HepG2 (cell line): ENCODE data around the gene SLC13A3. TPM values are rescaled to one million over a fixed set of nuclear protein-coding genes. Genes with fewer than 3 reads are reported as not detected.

Experiments used
- AGO2 ChIP-seq: fragments of 200-400 bp; formaldehyde crosslinking; optimal IDR thresholded peaks from 2 replicates; pipeline ENCODE3; 2017; ENCODE audit warnings: mild to moderate bottlenecking, low read depth, low read length, moderate library complexity
- ETS1 ChIP-seq: sonication (generic); formaldehyde crosslinking; IDR thresholded peaks from 2 replicates; pipeline ENCODE4 v1.4.0; 2020; ENCODE audit warnings: missing genetic modification reagents
- FOXC1 ChIP-seq: sonication (generic); formaldehyde crosslinking; IDR thresholded peaks from 2 replicates; pipeline ENCODE4 v1.8.0; 2022; ENCODE audit warnings: mild to moderate bottlenecking, missing genetic modification reagents, borderline replicate concordance
- FOXP1 ChIP-seq, 2 experiments: fragments of 450-650 bp in 1 of 2; IDR thresholded peaks; 2 replicates each; pipeline ENCODE4 v1.6.1; 2017 to 2018; ENCODE audit warnings: antibody characterized with exemption in 1 of 2
- HNF4A ChIP-seq: sonication (generic); formaldehyde crosslinking; IDR thresholded peaks from 2 replicates; pipeline ENCODE4 v1.4.0; 2020; ENCODE audit warnings: missing genetic modification reagents
- NAIF1 ChIP-seq: sonication (generic); formaldehyde crosslinking; IDR thresholded peaks from 2 replicates; pipeline ENCODE4 v1.5.0; 2020; ENCODE audit warnings: mild to moderate bottlenecking, missing genetic modification reagents, borderline replicate concordance
- NFIB ChIP-seq: sonication (generic); formaldehyde crosslinking; IDR thresholded peaks from 2 replicates; pipeline ENCODE4 v1.9.0; 2021; ENCODE audit warnings: missing genetic modification reagents, mild to moderate bottlenecking, borderline replicate concordance
- NR3C1 ChIP-seq: sonication (generic); formaldehyde crosslinking; IDR thresholded peaks from 2 replicates; pipeline ENCODE4 v1.4.0; 2020; ENCODE audit warnings: missing genetic modification reagents
- REST ChIP-seq, 2 experiments: IDR thresholded peaks; 2 replicates each; pipeline ENCODE4 v1.6.1; 2011 to 2012; ENCODE audit warnings: low read length in 2 of 2, borderline replicate concordance in 1 of 2, low read depth in 1 of 2, mild to moderate bottlenecking in 1 of 2, moderate library complexity in 1 of 2
- REXO4 ChIP-seq: sonication (generic); formaldehyde crosslinking; IDR thresholded peaks from 2 replicates; pipeline ENCODE4 v1.8.0; 2022; ENCODE audit warnings: missing genetic modification reagents, mild to moderate bottlenecking, borderline replicate concordance
- ZBTB21 ChIP-seq: sonication (generic); formaldehyde crosslinking; IDR thresholded peaks from 2 replicates; pipeline ENCODE4 v1.4.0; 2020; ENCODE audit warnings: missing genetic modification reagents
- ZBTB3 ChIP-seq: sonication (generic); formaldehyde crosslinking; IDR thresholded peaks from 2 replicates; pipeline ENCODE4 v1.4.0; 2020; ENCODE audit warnings: low read depth, mild to moderate bottlenecking, moderate library complexity, missing genetic modification reagents, borderline replicate concordance
- ZFP62 ChIP-seq: sonication (generic); formaldehyde crosslinking; IDR thresholded peaks from 2 replicates; pipeline ENCODE4 v1.4.0; 2020; ENCODE audit warnings: missing genetic modification reagents
- ZHX1 ChIP-seq: sonication (generic); formaldehyde crosslinking; IDR thresholded peaks from 2 replicates; pipeline ENCODE4 v1.8.1; 2022; ENCODE audit warnings: low read depth, mild to moderate bottlenecking, missing genetic modification reagents
- ZNF230 ChIP-seq: sonication (generic); formaldehyde crosslinking; IDR thresholded peaks from 2 replicates; pipeline ENCODE4 v1.4.0; 2020; ENCODE audit warnings: mild to moderate bottlenecking, missing genetic modification reagents
- polyA plus RNA-seq, 8 experiments: library from polyadenylated mRNA; depleted of rRNA in 3 of 8; stranded (reverse) in 7 of 8; unstranded in 1 of 8; fragments of >200 nt; fragmentation: Illumina TruSeq in 4 of 8; extraction: Trizol in 4 of 8; gene quantifications; 2 replicates each; pipeline versions ENCODE4 v1.2.1 to v1.2.3, GENCODE V29; 2011 to 2016; ENCODE audit warnings: low read depth in 4 of 8, missing spikeins in 1 of 8, mixed read lengths in 1 of 8; ENCODE audit not compliant: insufficient read depth in 1 of 8
- total RNA-seq, 5 experiments: library from RNA; depleted of rRNA; stranded (reverse); fragments of >200 nt; fragmentation: Illumina TruSeq; extraction: Trizol; gene quantifications; 2 replicates each; pipeline ENCODE4 v1.2.3, GENCODE V29; 2016; ENCODE audit warnings: low read depth in 1 of 5

The SLC13A3 gene
- total and polyA plus RNA-seq, 2 of the 13 experiments (the other 11 are each of a cell fraction or from before 2014, with no cell fraction given), result 66.5 to 76.0 TPM

GRCh38 chr20:46562373-46563169, 88.7 kb downstream of the SLC13A3 start (continued):
- peak; percentile 40; the same call in 1 of the 2 replicates for TF ChIP-seq ZHX1 (CRISPR knock-in tag)
- TF ChIP-seq NAIF1 (CRISPR knock-in tag), result no peak
- TF ChIP-seq NFIB, result no peak
- TF ChIP-seq REXO4 (CRISPR knock-in tag), result no peak
- TF ChIP-seq REST (IDR thresholded peaks at IDR 0.05; ENCODE audit: borderline replicate concordance in 1 of 2, low read depth in 1 of 2, low read length in 2 of 2), result no peak
- TF ChIP-seq FOXC1 (CRISPR knock-in tag), result no peak; the same call in 1 of the 2 replicates
- TF ChIP-seq AGO2, result no peak
- no peak for TF ChIP-seq ZBTB21 (CRISPR knock-in tag)
- TF ChIP-seq FOXP1 (IDR thresholded peaks at IDR 0.05), result peak; percentile 31; the same call in 1 of the 2 replicates
- TF ChIP-seq FOXP1 (CRISPR knock-in tag; IDR thresholded peaks at IDR 0.05), result peak; percentile 73; the same call in 1 of the 2 replicates
- TF ChIP-seq ZBTB3 (CRISPR knock-in tag), result no peak
- TF ChIP-seq ZNF230 (CRISPR knock-in tag), result no peak; the same call in 1 of the 2 replicates
- TF ChIP-seq ZFP62 (CRISPR knock-in tag), result no peak
- TF ChIP-seq ETS1 (CRISPR knock-in tag), result no peak
- TF ChIP-seq NR3C1 (CRISPR knock-in tag), result no peak
- TF ChIP-seq HNF4A (CRISPR knock-in tag), result no peak
